Cardiac fibroblast (primary cell): ENCODE results near the gene MPPED1.

Experiments used
- DNase-seq, 2 donors: peaks; one replicate each; pipeline versions ENCODE4 v3.0.0 to v3.0.0-alpha.2; 2010; ENCODE audit warnings: low read depth in 2 of 2
- H3K4me3 ChIP-seq, 2 donors: replicated peaks in 1 of 2; 1 replicate in 1 of 2; 2 replicates in 1 of 2; pipeline ENCODE4 v1.5.1; 2011; ENCODE audit warnings: low read depth in 2 of 2, low read length in 2 of 2, mild to moderate bottlenecking in 2 of 2, moderate library complexity in 1 of 2
- CTCF ChIP-seq: IDR thresholded peaks from one replicate; pipeline ENCODE4 v1.5.1; 2011; ENCODE audit warnings: low read depth, mild to moderate bottlenecking, low read length, inconsistent platforms

The MPPED1 gene

GRCh38 chr22:43392385-43392989 is 19.3 kb upstream of the MPPED1 start:
- no peak for DNase-seq
- no peak for TF ChIP-seq CTCF
- H3K4me3 ChIP-seq: no peak overlapping the region

- no peak overlapping the region for H3K4me3 ChIP-seq
- TF ChIP-seq CTCF: no peak
- DNase-seq: no peak
These were observed 18.5 kb upstream of the MPPED1 start for GRCh38 chr22:43393132-43393843.

- no peak overlapping the region for H3K4me3 ChIP-seq
- DNase-seq: no peak
- TF ChIP-seq CTCF: no peak
These were observed 17.9 kb upstream of the MPPED1 start for GRCh38 chr22:43393844-43394474.

DNA sequence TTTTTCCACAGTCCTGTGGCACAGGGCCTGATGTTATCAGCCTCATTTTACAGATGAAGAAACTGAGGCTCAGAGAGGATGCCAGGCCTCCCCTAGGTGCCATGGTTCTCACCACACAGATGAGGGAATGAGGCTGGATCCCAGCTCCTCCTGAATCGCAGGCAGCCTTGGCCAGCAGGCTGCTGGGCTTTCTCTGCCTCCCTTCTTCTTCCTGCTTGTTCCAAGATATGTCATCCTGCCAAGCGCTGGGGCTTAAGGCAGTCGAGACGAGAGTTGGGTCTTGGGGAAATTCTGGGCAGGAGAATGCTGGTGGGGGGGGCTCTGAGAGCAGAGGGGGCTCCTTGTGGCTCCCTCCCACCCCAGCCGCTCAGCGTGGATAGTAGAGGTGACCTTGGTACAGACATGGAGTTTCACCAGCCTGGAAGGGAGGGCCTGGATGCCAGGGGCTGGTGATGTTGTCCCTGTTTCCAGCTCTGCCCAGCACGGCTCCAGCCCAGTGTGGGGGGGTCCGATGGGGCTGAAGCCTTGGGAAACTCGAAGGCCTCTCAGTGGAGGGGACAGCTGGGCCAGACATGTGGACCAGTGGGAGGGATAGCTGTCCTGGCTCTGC is 16.6 kb upstream of the MPPED1 start:
- no peak for TF ChIP-seq CTCF
- no peak overlapping the region for H3K4me3 ChIP-seq
- DNase-seq: no peak

- TF ChIP-seq CTCF: no peak
- no peak overlapping the region for H3K4me3 ChIP-seq
- no peak for DNase-seq
These were observed 15.4 kb upstream of the MPPED1 start for GRCh38 chr22:43396321-43396933.

DNA sequence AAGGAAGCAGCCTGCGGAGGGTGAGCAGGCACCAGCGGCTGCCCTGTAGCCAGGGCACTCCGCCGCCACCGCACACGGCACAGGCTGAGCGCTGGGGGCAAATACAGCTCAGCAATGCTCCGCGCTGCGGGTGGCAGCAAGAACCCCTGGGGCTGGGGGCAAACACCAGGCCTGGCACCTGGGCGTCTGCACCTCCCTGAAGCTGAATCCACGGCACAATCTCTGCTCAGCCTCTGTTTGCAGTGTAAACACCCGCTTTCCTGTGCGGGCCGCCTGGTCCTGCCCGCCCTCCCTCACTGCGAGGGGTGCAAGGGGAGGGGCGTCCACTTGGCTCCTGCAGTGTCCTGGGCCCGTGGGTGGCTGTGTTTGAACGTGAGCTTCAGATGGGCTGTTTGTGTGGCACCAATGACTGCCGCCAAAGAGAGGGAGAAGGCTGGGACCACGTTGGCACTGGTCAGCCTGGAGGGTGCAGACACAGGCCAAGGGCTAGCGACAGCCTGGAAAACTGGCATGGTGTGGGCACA is 14.8 kb upstream of the MPPED1 start:
- H3K4me3 ChIP-seq: no peak overlapping the region
- no peak for TF ChIP-seq CTCF
- no peak for DNase-seq
